GM19351 (cell line): Measurements from ENCODE around the gene ZIC2.

ENCODE experiments used
- ATAC-seq: cut with Tn5 transposase; IDR thresholded peaks from one replicate; pipeline ENCODE4 v1.9.1; 2021; ENCODE audit warnings: mild to moderate bottlenecking, moderate library complexity; ENCODE audit not compliant: unreplicated experiment

ZIC2 gene

DNA sequence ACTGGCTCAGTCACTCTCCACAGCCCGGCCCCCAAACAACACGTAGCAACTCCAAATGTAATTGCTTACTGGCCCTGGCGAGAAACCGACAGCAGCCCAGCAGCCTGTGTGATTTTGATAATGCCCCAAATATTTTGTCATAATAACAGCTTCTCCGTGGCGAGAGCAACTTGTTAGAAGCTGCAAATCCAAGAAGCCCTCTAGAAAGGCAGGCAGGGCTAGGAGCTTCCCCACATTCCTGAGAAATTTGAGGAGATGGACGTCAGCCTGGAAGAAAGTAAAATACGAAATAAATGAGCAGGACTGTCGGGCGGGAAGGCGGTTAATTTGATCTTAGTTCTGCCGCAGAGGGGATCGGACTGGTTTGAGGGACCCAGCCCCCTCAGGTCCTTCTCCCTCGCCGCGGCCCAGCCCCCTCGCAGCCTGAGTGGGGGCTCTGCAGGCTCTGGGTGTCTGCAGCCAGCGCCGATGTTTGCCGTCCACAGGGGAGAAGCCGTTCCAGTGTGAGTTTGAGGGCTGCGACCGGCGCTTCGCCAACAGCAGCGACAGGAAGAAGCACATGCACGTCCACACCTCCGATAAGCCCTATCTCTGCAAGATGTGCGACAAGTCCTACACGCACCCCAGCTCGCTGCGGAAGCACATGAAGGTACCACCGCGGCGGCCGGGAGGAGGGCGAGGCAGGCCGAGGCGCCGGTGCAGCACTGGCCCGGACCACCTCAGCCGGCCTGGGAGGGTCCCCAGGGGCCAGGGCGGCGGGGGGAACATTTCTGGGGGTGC, 3.1 kb downstream of the ZIC2 start:
- ATAC-seq = no peak

DNA sequence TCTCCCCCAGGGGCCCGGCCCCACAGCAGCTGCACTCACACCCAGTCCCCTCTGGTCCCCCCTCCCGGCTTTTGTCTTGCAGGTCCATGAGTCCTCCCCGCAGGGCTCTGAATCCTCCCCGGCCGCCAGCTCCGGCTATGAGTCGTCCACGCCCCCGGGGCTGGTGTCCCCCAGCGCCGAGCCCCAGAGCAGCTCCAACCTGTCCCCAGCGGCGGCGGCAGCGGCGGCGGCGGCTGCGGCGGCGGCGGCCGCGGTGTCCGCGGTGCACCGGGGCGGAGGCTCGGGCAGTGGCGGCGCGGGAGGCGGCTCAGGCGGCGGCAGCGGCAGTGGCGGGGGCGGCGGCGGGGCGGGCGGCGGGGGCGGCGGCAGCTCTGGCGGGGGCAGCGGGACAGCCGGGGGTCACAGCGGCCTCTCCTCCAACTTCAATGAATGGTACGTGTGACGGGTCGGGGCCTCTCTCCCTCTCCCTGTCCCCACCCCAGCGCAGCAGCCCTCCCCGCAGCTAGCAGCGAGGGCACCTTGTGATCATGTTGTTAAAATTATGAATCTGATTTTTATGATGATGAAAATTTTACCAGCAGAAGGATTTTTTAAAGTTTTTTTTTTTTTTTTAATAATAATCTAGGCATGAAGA, 3.8 kb downstream of the ZIC2 start:
- no peak for ATAC-seq

DNA sequence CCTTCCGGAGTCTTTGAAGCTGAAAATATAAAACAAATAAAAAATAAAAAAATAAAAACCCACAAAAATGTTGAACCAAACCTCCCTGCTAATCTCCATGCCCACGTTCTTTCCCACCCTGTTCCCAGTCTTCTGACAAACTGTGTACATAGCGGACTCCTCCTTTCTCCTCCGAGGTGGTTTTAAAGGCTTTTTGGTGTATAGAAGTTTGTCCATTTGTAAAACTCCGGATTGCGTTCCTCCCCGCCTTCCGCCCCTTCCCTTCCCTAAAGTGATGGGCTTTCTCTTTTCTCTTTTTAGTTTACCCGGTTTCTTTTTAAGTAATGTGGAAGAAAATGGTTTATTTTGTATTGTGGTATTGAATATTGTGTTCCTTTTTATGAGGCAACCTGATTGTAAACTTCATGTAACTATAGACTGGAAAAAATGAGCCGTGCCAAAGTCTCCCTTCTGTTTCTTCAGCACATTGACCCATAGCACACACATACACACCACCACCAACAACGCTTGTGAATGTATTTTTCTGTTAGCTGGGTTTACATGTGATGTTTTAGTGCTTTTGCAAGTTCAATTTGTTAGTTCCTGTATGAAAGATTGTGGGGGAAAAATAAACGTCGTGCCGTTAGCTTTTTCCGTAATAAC, 4.4 kb downstream of the ZIC2 start:
- no peak for ATAC-seq

DNA sequence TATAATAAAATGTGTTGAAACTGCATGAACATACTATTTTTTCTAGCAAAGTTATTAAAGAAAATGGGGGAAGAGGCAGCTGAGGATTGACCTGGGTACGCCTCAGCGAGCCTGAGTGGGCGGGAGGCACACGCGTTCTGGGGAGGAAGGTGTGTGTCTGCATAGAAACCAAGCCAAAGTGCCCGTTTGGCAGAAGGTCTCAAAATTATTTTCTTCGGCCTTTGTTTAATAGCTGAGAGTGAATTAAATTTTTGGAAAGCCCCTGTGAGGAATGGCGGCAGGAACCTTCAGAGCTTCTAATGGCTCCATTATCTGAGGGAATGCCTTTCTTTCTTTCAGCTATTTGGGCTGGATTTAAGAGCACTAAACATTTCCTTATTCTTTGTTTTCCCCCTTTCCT, 5.2 kb downstream of the ZIC2 start:
- no peak for ATAC-seq

DNA sequence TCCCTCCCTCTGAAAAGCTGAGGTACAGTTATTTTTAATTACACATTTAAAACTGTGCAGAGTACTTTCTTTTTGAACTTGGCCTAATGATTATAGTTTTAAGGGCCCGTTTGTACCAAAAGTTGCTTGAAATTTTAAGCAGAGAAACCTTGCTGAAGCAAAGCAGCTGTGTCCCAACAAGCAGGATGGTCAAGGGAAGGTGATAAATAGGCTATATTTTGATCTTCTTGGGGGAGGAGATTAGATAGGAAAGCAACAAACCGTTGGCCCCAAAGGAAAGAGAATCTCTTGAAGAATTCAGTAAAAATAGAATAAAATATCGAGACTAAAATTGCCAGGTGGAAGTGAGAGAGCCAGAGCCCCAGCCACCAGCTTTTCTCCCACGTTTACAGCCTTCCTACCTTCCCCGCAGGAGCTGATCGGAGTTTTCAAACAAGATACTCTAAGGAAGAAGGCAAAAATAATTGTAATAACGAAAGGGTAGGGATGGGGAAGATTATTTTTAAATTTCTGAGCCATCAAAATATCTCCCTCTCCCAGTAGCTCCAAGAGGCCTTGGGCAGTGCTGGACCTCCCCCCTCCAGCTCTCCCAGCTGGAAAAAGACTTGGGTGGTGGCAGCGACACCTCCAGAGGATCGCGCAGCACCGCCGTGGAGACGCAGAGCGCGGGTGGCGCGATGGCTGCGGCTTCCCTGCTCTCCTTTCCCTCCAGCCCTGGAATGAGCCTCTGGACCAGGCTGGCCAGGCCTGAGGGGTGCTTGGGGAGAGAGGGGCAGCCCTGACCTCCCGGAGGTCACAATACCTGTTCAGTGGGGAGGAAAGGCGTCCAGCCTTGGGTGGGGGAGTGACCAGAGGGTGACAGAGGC, 5.8 kb downstream of the ZIC2 start:
- ATAC-seq = no peak

DNA sequence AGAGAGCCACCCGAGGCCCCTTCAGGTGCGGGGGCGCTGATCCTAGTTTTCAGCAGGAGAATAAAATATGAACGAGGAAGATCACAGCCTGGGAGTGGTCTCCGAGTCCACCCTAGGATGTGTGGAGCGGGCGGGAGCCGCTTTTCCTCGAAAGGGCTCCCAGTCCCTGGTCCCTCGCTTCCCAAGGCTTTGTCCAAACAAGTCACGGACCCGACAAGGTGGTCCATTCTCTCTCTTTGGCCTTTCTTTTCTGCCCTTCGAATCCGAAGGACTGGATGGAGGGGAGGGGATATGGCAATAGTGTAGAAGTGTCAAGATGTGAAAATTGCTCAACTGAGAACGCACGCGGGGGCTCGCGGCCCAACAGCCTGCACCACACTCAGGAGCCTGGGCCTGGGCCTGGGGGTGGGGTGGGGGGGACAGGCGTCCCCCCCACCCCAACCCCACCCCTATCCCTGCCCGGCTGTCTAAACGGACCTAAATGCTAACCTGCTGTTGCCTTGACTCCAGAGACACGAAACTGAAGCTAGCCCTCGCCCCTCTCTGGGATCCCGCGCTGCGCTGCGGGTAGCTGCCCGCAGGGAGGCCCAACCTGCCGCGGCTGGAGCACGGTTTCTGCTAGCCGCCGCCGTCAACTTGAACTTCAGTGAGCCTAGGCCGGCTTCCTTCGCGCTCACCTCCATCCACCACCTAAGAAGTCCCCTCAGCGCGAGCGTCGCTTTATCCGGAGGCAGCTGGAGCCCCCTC, 7.1 kb downstream of the ZIC2 start:
- ATAC-seq = no peak

DNA sequence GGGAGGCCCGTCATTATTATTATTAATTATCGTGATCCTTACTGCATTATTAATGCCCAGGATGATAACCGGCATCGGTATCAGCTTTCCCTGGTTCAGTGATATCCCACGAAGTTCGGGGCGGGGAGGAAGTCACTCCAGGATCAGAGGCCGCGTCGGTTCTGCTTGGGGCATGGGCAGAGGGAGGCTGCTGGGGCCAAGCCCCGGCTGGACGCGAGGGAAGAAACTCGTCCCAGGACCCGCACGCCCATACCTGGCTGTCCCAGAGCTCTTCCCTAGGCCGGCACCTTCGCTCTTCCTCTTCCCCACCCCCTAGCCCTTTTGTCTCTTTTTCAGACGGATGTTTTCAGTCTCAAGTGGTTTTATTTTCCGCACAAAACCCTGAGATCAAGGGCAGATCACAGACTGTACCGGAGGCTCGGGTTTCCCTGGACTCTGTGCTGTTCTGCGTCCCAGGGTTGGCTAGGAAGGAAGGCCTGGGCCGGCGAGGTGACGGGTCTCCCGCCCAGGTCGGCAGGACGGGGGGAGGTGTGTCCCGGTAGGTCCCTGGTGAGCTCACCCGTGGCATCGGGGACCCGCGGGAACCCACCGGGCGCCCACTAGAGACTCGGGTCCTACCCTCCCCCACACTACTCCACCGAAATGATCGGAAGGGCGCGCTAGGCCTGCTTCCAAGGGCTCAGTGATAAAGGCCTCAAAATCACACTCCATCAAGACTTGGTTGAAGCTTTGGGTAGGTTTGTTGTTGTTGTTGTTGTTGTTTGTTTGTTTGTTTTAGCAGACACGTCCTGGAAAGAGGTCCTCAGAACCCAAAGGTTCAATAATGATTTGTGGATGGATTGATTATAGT, 7.9 kb downstream of the ZIC2 start:
- no peak for ATAC-seq

DNA sequence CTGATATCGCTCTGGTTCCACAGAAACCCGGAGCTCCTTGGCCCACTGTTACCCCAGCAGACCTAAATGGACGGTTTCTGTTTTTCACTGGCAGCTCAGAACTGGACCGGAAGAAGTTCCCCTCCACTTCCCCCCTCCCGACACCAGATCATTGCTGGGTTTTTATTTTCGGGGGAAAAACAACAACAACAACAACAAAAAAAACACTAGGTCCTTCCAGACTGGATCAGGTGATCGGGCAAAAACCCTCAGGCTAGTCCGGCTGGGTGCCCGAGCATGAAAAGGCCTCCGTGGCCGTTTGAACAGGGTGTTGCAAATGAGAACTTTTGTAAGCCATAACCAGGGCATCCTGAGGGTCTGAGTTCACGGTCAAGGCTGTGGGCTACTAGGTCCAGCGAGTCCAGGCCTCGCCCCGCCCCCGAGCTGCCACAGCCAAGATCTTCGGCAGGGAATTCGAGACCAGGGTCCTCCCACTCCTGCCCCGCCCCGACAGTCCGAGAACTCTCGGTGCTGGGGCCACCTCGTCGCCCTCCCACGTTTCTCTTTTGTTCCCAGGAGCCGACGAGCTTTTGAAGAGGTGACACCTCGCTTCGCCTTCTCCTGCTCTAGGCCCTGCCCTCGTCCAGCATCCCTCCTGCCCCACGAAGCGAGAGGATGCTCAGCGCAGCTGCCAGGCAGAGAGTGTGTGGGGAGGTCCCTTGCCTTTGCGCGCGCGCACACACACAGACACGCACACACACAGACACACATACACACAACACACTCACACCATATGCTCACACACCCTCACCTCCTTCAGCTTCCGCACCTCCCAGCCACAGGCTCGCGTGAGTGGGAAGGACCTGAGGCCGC, 8.8 kb downstream of the ZIC2 start:
- no peak for ATAC-seq

DNA sequence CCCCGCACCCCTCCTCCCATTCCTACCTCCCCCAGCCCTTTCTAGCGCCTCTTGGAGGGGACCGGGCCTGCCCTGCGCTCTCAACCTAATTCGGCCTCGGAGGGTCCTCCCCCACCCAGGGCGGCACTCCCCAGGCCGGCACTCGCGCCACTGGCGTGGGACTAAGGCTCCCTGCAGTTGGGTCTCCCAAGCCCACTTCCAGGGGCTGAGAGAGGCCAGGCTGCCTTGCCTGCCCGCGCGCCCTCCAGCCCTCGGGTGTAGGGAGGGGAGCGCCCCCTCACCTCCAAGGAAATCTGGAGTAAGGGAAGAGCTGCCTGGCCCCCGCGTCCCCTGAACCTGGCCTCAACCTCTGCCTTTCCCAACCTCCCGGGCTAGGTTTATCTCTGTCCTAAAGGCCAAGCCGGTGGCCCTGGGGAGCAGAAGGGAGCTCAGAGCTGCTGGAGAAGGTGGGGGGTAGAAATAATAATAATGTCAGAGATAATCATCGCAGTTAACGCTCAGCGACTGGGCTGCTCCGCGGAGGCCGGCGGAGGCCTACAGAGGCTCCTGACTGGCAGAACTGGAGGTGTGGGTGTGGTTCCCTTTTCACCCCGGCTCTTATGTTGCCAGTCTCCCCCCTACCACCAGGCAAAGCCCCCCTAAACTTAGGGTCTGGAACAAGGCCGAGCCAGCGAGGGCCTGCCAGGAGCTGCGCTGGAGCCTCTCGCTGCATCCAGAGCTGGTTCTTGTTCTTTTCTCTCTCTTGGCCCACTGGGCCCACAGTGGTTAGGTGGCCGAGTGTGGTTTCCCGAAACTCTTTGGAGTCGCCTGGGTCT, 9.6 kb downstream of the ZIC2 start:
- no peak for ATAC-seq

DNA sequence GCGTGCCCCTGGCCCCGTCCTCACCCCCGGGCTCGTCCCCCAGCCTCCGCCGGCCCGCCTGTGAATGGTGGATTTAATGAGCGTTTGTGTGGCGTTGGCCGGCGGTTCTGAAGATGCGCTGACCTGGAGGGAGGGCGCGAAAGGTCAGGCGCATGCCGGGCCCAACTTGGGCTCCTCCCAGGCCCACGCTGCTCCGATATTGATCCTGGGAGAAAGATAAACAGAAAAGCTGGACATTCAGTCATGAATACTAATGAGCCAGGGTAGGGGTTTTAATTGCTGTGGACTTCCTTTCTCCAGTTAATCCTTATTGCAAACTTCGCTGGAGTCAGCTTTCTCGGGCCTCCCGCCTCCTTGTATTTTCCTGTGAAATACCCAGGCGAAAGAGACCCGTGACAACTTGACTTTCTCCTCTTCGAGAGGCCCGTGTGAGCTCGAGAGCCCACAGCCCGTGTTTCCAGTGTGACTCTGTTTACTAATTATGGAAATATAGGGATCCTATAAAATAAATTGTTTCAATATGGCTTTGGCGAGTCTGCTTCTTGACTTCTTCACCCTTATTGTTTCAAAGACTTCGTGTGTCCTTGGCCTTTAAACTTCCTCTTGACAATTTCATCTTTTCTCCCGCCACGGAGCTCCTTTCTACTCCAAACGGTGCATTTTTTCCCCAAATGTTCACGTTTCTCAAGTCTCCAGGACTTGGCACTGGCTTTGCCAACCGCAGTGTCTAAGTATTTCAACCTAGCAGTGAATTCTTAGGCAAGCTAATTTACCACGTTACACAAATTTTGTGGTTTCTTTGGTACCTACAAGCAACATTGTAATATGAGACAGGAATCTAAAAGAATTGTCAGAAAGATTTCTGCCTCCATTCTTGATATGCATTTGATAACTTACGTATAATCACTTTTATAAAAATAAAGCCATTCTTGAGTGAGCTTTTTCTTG, 10.5 kb downstream of the ZIC2 start:
- ATAC-seq = no peak

DNA sequence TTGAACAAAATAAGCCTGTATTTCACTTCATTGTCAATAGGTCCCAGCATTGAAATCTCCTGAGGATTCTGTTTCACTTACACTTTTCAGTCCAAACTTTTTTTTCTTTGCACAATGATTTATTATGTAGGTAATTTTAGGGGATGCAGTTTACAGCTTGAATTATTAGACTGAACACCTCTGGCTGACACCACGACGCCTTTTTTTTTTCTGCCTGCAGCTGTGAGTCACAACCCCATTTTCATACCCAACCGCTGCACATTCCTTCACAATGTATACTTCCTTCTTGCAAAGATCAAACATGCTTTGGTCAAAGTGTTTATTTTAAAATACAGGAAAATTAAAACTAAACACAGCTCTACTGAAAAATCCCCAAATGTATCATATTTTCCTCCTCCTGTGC, 11.4 kb downstream of the ZIC2 start:
- no peak for ATAC-seq

DNA sequence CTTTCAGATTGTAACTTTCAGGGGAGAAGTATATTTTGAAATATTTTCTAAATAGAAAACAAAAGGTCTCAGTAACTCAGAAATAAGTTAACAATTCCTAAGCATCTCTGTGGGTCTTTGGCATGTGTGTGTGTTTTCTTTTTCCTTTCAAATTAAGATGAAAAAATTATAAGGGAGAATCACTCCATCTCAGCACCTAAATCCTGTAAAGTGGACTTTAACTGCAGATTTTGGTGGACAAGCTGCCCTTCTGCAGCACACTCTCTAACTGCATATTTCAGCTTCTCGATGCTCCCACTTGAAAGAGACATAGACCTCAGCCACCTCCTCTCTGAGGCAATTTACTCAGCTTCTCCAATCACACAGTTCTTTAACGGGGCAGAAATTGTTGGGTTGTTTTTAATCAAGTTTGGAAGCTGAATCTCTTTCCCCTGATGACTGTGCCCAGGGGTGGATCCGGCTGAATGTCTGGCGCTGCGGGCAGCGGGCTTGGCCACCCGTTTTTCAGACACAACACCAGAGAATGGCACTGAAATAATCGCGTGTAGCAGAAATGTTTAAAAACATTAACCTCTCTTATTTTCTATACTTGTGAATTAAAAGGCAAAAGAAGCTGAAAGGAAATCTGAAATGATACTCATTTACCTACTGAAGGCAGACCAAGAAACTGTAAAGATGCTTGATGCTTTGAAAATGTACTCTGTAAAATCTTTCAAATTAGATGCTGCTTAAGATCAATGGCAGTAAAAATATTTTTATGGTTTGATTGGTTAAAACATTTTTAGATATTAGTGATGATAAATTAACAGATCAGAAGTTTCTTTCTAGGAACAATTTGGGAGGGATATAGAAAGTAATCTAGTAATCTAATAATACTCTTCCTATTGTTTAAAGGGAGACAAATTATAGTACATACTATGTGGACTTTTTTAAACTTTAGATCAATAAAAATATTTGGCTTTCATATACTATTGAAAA, 12.4 kb downstream of the ZIC2 start:
- ATAC-seq = no peak

DNA sequence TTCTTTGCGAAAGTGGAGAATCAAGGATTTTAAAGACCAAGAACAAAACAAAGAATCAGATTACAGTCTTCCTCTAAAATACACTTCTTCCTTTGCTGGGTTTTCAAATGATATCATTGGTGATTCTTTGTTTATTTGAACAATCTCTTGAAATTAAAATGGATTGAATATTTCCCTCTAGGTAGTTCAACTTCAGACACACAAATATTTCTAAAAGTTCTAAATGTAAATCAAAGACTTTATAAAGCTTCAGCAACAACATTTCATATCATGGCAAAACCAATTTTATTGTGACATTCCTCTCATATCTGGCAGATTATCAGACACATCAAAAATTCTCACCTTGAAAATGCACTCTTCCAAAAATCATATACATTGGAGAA, 13.0 kb downstream of the ZIC2 start:
- no peak for ATAC-seq

DNA sequence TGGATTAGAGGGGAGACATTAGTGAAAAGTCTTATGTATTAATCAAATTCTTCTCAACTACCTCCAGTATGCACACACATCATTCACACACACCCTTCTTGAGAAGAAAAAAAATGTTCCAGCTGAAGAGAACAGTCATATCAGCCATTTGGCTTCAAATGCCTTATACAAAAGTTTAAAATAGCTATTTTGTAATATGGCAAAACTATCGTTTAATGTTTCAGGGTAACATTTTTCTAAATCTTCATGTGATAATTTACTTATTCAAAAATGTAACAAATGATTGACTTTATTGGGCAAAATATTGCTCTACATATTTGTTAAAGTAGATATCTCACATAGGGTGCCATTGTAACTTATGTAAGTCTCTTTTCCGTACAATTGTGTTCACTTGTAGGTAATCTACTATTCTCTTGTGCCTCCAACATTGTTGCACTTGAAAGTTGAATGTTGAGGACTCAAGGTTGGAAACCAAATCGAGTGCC, 13.6 kb downstream of the ZIC2 start:
- no peak for ATAC-seq

DNA sequence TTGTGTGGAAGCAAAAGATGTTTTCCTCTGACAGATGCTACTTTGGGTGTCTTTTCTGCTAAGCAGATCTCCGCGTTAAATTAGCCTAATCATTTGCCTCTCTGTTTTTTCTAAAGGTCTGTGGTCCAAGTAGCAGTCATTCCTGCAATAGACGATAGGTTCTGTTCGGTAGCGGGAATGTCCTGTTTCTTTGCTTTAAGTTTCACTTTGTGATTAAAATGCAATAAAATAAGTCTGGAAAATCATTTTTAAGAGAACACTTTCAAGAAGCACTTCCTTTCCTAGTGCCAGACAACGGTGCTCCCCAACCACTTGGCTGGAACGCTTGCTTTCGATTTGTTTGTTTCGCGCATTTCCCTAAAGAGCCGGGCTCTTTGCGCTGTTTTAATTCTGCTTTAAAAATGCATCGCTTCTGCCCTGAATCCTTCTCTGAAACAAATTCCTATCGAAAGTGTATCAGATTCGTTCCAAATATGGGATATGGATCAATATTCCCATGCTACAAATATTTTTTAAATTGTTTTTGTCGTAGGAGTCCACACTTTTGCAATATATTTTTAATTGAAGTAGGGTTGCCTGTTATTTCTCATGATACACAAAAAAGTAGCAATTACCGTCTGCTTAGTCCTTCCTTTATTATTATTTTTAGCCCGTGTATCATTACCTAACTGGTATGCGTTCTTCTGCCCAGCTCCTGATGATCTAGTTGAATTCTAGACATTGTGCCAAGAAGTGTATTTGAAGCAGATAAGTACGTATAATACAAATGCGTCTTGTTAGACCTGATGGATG, 14.2 kb downstream of the ZIC2 start:
- ATAC-seq = no peak
